Fibroblast of the aortic adventitia (primary cell): Measurements from ENCODE around the gene USP47. TPM values are rescaled to one million over a fixed set of nuclear protein-coding genes. Genes with fewer than 3 reads are reported as not detected.

Source experiments
- DNase-seq: peaks from one replicate; pipeline ENCODE4 v3.0.0-alpha.2; 2010; ENCODE audit warnings: low read depth
- H3K4me3 ChIP-seq: 2 replicates; pipeline ENCODE4 v1.5.1; 2011; ENCODE audit warnings: low read depth, mild to moderate bottlenecking, control low read depth, low read length, moderate library complexity
- CTCF ChIP-seq: IDR thresholded peaks from 2 replicates; pipeline ENCODE4 v1.5.1; 2011; ENCODE audit warnings: mild to moderate bottlenecking, low read length, control low read depth, inconsistent platforms; ENCODE audit not compliant: insufficient read depth
- total RNA-seq: library from RNA; depleted of rRNA; stranded (reverse); fragments of >200 nt; gene quantifications from 2 replicates; pipeline ENCODE4 v1.2.3, GENCODE V29; 2012; ENCODE audit warnings: low replicate concordance

USP47 gene
- total RNA-seq, 1 donor = 59.8 TPM

GRCh38 chr11:11816511-11817314 is 25.1 kb upstream of the USP47 start:
- peak; percentile 89 for DNase-seq

GRCh38 chr11:11817957-11818356 is 23.8 kb upstream of the USP47 start:
- no peak for TF ChIP-seq CTCF
- no peak overlapping the region for H3K4me3 ChIP-seq

More at GRCh38 chr11:11816511-11817314, 25.1 kb upstream of the USP47 start:
- TF ChIP-seq CTCF = no peak
- H3K4me3 ChIP-seq = no peak overlapping the region

GRCh38 chr11:11818529-11819121 is 23.1 kb upstream of the USP47 start:
- no peak for DNase-seq
- no peak for TF ChIP-seq CTCF
- no peak overlapping the region for H3K4me3 ChIP-seq

More at GRCh38 chr11:11817957-11818356, 23.8 kb upstream of the USP47 start:
- no peak for DNase-seq

GRCh38 chr11:11821899-11822298 is 19.9 kb upstream of the USP47 start:
- DNase-seq = no peak

GRCh38 chr11:11822946-11823345 is 18.8 kb upstream of the USP47 start:
- DNase-seq = no peak
- H3K4me3 ChIP-seq = no peak overlapping the region
- TF ChIP-seq CTCF = no peak

More at GRCh38 chr11:11821899-11822298, 19.9 kb upstream of the USP47 start:
- TF ChIP-seq CTCF = no peak
- no peak overlapping the region for H3K4me3 ChIP-seq

GRCh38 chr11:11826260-11826659 is 15.5 kb upstream of the USP47 start:
- no peak for TF ChIP-seq CTCF
- DNase-seq = no peak

More at GRCh38 chr11:11826260-11826659, 15.5 kb upstream of the USP47 start:
- no peak overlapping the region for H3K4me3 ChIP-seq
